Loucy (cell line): ENCODE data around the gene SULT1B1.

ENCODE experiments used
- EZH2phosphoT487 ChIP-seq: fragments of 200-600 bp; IDR thresholded peaks from 2 replicates; pipeline ENCODE4 v1.6.1; 2018; ENCODE audit warnings: antibody characterized with exemption, mild to moderate bottlenecking, moderate library complexity, borderline replicate concordance
- TF ChIP-seq, protein P1 (sequence below): fragments of 200-600 bp; sonication (generic); conservative IDR thresholded peaks from 2 replicates; pipeline ENCODE4 v1.5.1; 2014; ENCODE audit warnings: mild to moderate bottlenecking, antibody characterized with exemption, low read length

GRCh38 chr4:69731847-69732246, 28.6 kb downstream of the SULT1B1 start:
- TF ChIP-seq, protein P1, sequence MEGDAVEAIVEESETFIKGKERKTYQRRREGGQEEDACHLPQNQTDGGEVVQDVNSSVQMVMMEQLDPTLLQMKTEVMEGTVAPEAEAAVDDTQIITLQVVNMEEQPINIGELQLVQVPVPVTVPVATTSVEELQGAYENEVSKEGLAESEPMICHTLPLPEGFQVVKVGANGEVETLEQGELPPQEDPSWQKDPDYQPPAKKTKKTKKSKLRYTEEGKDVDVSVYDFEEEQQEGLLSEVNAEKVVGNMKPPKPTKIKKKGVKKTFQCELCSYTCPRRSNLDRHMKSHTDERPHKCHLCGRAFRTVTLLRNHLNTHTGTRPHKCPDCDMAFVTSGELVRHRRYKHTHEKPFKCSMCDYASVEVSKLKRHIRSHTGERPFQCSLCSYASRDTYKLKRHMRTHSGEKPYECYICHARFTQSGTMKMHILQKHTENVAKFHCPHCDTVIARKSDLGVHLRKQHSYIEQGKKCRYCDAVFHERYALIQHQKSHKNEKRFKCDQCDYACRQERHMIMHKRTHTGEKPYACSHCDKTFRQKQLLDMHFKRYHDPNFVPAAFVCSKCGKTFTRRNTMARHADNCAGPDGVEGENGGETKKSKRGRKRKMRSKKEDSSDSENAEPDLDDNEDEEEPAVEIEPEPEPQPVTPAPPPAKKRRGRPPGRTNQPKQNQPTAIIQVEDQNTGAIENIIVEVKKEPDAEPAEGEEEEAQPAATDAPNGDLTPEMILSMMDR, result no peak
- TF ChIP-seq EZH2phosphoT487, result no peak
